ENCODE results near the gene NPTN.

Gene NPTN

GRCh38 chr15:73538123-73538522, 95.1 kb downstream of the NPTN start:
- no peak for FAIRE-seq
- DNase-seq (ENCODE audit: extremely low spot score, insufficient read length, low read depth), result no peak

GRCh38 chr15:73530649-73531048, 102.5 kb downstream of the NPTN start:
- FAIRE-seq, result no peak
- no peak for DNase-seq (ENCODE audit: extremely low spot score, insufficient read length, low read depth)

GRCh38 chr15:73527598-73527997, 105.6 kb downstream of the NPTN start:
- FAIRE-seq (no peak), DNase-seq (ENCODE audit: extremely low spot score, insufficient read length, low read depth) (no peak)

GRCh38 chr15:73524919-73525318, 108.3 kb downstream of the NPTN start:
- no peak for FAIRE-seq
- no peak for DNase-seq (ENCODE audit: extremely low spot score, insufficient read length, low read depth)

- DNase-seq (ENCODE audit: extremely low spot score, insufficient read length, low read depth) (no peak), FAIRE-seq (no peak)
Measured at GRCh38 chr15:73522011-73522410, 111.2 kb downstream of the NPTN start.

- FAIRE-seq, result no peak
- DNase-seq (ENCODE audit: extremely low spot score, insufficient read length, low read depth), result no peak
Measured at GRCh38 chr15:73518876-73519733, 114.1 kb downstream of the NPTN start.

GRCh38 chr15:73518180-73518862, 114.9 kb downstream of the NPTN start:
- DNase-seq (ENCODE audit: extremely low spot score, insufficient read length, low read depth) (no peak), FAIRE-seq (no peak)

GRCh38 chr15:73517566-73517965, 115.6 kb downstream of the NPTN start:
- FAIRE-seq (no peak), DNase-seq (ENCODE audit: extremely low spot score, insufficient read length, low read depth) (no peak)

- FAIRE-seq (no peak), DNase-seq (ENCODE audit: extremely low spot score, insufficient read length, low read depth) (no peak)
Measured at GRCh38 chr15:73515527-73515926, 117.7 kb downstream of the NPTN start.
